ENCODE measurements around the gene RANGAP1.

Gene RANGAP1

GRCh38 chr22:41285820-41286638, at the start of gene RANGAP1:
RANGAP1 (minus strand) TSS chr22:41286187; CDS start chr22:41281044, 5,143 bp downstream.
- peak; percentile 98 for DNase-seq

- no peak for DNase-seq
Measured at GRCh38 chr22:41334951-41335635, 49.1 kb upstream of the RANGAP1 start.

GRCh38 chr22:41334215-41334614, 48.2 kb upstream of the RANGAP1 start:
- DNase-seq: no peak

- no peak for DNase-seq
Measured at GRCh38 chr22:41333806-41334205, 47.8 kb upstream of the RANGAP1 start.

GRCh38 chr22:41332217-41332939, 46.4 kb upstream of the RANGAP1 start:
- no peak for DNase-seq

GRCh38 chr22:41330169-41330568, 44.2 kb upstream of the RANGAP1 start:
- no peak for DNase-seq

GRCh38 chr22:41327124-41327523, 41.1 kb upstream of the RANGAP1 start:
- DNase-seq: no peak

GRCh38 chr22:41324821-41325528, 39.0 kb upstream of the RANGAP1 start:
- no peak for DNase-seq

GRCh38 chr22:41320416-41321240, 34.6 kb upstream of the RANGAP1 start:
- DNase-seq: no peak

- DNase-seq: no peak
Measured at GRCh38 chr22:41315586-41315985, 29.6 kb upstream of the RANGAP1 start.

- no peak for DNase-seq
Measured at GRCh38 chr22:41314821-41315220, 28.8 kb upstream of the RANGAP1 start.

GRCh38 chr22:41311487-41311886, 25.5 kb upstream of the RANGAP1 start:
- DNase-seq: no peak

GRCh38 chr22:41310336-41310735, 24.3 kb upstream of the RANGAP1 start:
- no peak for DNase-seq

GRCh38 chr22:41308544-41308947, 22.6 kb upstream of the RANGAP1 start:
- no peak for DNase-seq

- no peak for DNase-seq
Measured at GRCh38 chr22:41308054-41308453, 22.1 kb upstream of the RANGAP1 start.

- DNase-seq: no peak
Measured at GRCh38 chr22:41305646-41306045, 19.7 kb upstream of the RANGAP1 start.

- DNase-seq: no peak
Measured at GRCh38 chr22:41302811-41303210, 16.8 kb upstream of the RANGAP1 start.

- no peak for DNase-seq
Measured at GRCh38 chr22:41302021-41302767, 16.2 kb upstream of the RANGAP1 start.

- DNase-seq: peak; percentile 81
Measured at GRCh38 chr22:41301085-41302020, 15.4 kb upstream of the RANGAP1 start, which contains the start of gene ZC3H7B. ZC3H7B (plus strand) TSS chr22:41301525; CDS start chr22:41320661, 19,136 bp downstream.

GRCh38 chr22:41300661-41301060, 14.7 kb upstream of the RANGAP1 start:
- DNase-seq: no peak
